Activated CD8-positive, alpha-beta memory T cell treated with anti-CD3 and anti-CD28 coated beads, Interleukin-2, amount 50 U/mL, for 24 hours (primary cell): ENCODE measurements around the gene CXADR.
A peak's percentile ranks its signal among the peaks of the same experiment; 100 is the strongest.

Source experiments
- DNase-seq: peaks from one replicate; pipeline ENCODE4 v3.0.0-alpha.2; 2020; ENCODE audit errors: extremely low read depth

CXADR gene

DNA sequence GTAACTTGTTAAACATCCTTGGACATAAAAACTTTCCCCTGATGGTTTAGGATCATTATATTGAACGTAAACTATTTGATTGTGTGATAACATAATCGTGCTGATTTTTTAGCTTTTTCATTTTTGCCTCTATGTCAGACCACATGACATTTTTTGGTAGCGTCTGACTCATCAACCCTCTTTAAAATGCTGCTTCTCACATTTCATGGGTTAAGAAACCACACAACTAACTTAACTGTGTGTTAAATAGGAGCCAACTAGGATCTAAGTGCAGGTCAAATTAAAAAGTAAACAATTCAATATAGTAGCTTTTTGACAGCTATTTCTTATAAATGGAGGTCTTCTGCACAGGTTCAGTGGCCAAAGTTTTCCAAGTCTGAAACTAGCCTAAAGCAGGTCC, 90.0 kb downstream of the CXADR start:
- DNase-seq: no peak

DNA sequence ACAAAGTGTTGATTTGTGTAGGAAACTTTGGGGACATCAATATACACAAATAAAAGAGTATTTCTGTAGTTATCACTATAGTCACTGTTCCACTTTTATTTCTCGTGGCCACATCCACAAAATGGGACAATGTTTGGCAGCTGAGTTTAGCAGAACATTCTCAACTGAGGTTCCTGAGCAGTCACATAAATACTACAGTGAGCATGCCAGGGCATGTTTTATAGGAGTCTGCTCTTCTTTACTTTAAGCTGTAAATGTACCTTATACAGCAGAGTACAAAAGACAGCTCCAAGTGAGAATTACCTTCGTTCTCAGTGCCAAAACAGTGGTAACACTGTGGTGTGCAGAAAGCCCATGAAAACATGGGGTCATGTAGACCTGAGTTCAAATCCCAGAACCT, 94.8 kb downstream of the CXADR start:
- DNase-seq: no peak

DNA sequence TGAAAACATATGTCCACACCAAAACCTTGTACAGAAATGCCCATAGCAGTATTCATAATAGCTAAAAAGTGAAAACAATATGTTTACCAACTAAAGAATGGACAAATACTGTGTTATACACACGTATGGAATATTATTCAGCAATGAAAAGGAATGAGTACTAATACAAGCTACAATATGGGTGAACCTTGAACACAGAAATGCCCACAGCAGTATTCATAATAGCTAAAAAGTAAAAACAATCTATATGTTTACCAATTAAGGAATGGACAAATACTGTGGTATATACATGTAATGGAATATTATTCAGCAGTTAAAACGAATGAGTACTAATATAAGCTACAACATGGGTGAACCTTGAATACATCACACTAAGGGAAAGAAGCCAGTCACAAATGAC, 96.8 kb downstream of the CXADR start:
- DNase-seq: no peak

DNA sequence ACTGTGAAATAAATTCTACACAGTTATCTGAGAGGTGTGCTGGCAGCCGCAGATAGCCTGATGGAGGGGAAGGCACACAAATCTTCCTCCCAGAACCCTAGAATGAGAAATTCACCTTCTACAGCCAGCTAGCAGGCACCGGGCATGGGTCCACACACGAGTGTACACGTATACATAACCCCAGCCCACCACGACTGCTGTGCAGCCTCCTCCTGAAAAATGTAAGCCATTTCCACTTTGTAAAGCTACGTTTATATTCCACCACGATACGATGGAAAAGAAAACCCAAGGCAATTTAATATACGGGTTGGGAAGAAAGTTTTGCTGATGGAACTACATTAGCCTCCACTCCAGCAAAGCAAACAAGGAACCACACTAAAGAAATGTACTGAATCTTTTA, 98.1 kb downstream of the CXADR start:
- no peak for DNase-seq

DNA sequence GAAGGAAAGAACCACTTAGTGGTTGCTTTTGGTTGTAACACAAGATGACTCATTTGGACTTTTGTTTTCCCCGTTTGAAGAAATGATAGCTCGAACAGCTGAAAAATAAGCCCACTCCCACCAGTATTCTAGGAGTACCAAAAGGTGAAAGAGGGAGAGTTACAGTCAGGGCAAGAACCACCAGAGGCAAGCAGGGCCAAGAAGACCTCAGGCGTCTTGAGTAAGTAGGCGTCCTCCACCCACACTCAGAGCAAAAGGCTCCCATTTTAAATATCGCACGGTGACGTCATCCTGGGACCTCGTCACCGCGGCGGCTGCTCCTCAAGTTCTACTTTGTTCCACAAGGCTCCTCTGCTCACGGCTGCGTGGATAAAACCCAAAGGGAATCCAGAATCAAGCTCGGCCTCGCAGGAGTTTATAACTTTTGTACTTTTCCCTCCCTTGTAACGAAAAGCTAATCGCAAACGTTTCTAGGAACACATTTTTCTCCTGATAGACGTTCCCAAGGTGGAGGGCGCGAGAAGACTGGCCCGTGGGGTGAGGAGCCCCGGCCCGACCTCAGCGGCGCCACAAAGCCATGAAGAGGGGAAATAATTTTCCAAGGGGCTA, 98.7 kb downstream of the CXADR start:
- peak; percentile 49 for DNase-seq

DNA sequence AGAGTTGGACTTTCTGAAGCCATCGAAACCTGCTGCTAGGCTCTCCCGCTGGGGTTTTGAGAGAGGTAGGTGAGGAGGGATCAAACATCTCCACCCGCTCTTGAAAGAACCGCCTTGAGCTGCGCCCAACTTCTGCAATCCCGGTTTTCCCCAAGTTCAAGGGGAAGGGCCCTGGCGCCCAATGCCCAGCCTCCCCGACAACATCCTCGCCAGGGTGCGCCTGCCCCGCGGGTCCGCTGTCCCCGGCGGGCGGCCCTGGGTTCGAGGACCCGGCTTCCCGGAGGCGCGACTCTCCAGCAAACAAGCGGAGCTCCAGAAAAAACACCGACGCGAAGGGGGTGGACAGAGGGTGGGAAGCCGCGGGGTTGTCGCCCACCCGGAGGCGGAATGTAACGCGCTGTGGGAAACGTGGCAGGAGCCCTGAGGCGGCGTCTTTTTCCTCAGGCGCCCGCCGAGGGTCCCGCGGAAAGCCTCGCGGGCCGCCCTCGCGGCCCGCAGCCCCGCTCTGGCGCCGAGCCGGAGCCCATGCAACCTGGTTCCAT, 99.3 kb downstream of the CXADR start:
- no peak for DNase-seq

DNA sequence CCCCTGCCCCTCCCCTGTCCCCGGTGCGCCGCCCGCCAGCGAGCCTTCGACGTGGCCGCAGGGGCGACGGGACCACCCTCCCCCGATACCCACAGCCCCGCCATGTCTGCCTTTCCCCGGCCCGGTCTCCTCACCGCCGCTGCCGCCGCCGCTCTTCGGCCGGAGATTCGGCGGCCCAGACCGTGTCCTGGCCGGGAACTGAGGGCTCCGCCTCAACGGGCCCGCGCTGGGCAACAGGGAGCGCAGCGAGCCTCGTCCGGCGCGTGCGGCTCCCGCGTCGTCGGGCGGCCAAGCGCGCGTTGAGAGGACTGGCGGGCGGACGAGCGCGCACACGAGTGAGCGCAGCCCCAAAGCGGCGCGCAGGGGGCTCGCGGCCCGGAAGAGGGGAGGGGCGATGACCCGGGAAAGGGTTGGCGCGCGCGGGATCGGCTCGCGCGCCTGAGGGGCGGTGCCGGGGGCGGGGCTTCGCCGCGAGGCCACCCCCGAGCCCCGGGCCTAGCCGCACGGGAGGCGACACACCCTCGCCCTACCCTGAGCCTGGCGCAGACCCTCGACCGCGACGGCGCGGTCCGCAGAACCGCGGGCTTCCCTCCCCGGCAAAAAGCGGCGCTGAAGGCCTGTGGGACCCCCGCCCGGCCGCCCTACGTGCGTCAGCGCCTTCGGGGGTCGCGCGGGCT, 99.9 kb downstream of the CXADR start, which contains the start of gene BTG3:
Gene BTG3 (minus strand): TSS at position 337 of the 677 bp plus-strand sequence. CDS start 3,757 bp downstream, outside the sequence.
- peak; percentile 31 for DNase-seq

DNA sequence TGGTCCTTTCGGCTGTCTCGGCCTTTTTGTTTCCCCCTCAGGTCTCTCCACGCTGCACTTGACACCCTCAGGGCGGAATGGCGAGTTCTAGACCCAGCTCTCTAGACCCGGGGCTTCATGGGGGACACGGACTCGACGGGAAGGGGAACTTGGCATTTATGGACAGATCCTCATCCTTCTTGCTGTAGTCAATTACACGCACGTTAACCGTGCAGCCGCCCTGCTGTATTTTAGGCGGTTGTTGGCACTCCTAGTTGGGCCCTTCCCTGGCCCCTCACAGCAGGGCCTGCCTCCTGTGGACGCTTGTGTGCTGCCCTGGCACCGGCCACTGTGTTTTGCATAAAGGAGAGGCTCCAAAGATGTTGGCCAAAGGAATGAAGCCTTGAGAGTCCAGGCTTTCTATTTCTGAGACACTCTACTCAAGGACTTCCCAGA, 100.4 kb downstream of the CXADR start:
- DNase-seq: no peak

DNA sequence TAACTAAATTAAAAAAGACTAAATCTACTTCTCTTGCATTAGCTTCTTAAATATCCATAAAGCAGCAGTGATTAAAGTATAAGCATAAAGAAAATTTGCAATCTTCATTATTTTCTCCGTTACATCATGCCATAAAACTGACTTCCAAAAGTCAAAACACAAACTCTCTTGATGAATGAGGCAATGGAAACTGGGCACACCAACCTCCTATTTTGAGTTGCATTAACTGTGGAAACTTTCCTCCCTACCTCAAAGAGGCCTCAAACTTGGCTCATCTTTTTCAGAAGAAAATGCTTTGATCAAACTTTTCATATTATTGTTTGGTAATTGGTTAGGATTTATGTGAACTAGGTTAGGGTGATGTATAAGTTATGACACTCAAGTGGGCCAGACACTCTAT, 104.0 kb downstream of the CXADR start:
- no peak for DNase-seq

DNA sequence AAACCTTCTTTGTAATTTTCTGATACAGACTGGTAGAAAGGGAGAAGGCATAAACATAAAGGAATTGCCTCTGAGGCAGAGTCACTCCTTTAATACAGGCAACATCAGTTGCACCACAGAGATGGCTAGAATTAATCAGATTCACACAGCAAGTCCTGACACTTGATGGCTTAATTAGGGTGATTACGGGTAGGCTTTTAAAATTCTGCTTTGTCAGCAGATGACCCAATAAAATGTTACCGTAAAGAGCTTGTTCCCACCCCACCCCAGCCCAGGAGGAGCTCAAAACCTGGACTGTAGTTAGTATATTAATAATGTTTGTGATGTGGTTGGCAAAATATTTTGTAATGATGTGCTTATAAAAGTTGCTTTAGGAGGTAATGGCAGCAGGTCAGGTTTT, 109.2 kb downstream of the CXADR start:
- DNase-seq: no peak

DNA sequence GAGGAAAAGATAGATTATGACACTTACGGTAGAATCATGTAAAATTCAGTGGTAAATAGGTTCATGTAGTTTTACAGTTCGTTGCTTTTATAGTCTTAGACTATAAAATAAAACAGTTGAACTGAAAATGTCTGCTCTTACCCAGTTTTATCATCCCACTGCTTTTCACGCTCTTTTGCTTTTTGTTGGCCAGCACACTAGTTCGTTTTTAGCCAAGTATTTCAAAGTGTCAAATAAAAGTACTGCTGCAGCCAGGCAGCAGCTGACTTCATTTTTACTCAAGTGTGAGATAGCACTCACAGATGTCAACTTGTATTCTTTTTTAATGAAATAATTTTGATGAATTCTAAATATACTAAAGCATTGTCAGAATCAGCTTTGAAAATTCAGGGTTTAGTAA, 118.4 kb downstream of the CXADR start:
- no peak for DNase-seq

DNA sequence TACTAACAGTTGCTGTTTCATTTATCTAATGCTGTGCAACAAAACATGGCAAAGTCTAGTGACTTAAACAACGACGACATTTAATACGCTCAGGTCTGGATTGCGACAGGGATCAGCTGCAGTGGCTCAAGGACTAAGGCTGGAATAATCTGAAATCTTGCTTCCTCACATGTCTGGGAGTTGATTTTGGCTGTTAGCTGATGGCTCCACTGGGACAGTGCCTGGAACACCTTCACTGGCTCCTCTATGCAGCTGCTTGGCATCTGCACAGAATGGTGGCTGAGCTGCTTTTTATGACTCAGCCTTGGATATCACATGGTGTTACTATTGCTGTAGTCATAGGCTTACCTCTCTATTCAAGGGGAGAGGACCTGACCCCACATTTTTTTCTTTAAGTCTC, 123.9 kb downstream of the CXADR start:
- DNase-seq: no peak

DNA sequence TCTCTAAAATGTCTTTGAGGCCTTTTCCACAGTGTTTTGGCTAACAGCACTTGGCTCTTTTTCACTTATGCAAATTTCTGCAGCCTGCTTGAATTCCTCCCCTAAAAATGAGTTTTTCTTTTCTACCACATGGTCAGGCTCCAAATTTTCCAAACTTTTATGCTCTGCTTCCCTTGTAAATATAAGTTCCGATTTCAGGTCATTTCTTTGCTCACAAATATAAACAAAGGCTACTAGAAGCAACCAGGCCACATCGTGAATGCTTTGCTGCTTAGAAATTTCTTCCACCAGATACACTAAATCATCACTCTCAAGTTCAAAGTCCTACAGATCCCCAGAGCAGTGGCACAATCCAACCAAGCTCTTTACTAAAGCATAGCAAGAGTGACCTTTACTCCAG, 128.0 kb downstream of the CXADR start:
- no peak for DNase-seq
